Ammon's horn (tissue), 1 donor: Measurements from ENCODE around the gene APCDD1.
A peak's percentile ranks its signal among the peaks of the same experiment; 100 is the strongest.
"Not testable (repeated sequence)": the region's sequence is repeated elsewhere in the genome, so short reads cannot be mapped to it uniquely, and the experiment has no call there.

Experiments
- DNase-seq: peaks from one replicate; pipeline ENCODE4 v3.0.0-alpha.2; 2016; ENCODE audit warnings: low spot score

The APCDD1 gene

DNA sequence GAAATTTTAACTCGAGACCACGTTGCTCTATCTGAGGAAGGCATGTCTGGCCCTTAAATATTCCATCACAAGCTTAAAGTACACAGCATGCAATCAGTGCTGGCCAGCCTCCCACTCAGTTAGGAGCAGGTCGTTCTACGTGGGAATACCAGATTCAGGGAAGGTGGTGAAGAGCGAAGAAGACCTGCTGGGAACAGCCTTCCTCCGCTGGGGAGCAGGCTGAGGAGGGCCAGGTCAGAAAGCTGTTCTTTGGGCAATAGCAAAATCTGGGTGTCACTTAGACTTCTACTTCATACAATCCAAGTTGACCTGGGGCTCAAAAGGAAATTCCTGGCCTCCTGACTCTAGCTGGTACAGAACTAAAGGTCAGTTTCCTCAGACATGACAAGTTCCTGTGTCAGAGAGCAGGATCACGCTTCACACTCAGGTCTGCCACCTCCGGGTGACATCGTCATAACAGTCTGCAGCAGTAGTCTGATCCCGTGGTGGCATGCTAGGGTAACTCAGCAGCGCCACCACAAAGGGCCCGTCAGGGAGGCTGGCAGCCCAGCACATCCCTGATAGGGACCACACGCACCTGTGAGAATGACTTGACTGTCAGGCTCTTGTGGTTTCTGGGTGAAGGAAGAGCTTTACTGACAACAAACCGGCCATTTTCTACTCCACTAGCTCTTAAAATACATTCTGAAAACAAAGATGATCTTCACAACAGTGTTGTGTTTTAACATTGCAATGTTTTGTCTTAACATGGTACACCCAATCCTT lies 36.1 kb downstream of the APCDD1 start:
- DNase-seq, result peak; percentile 68

DNA sequence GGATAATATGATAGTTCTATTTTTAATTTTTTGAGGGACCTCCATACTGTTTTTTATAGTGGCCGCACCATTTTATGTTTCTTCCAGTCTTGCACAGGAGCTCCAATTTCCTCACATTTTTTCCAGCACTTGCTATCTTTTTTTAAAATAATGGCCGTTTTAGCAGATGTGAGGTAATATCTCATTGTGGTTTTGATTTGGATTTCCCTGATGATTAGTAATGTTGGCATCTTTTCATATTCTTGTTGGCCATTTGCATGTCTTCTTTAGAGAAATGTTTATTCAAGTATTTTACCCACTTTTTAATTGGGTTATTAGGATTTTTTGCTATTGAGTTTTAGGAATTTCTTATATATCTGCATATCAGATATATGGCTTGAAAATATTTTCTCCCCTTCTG lies 41.5 kb downstream of the APCDD1 start:
- no peak for DNase-seq

DNA sequence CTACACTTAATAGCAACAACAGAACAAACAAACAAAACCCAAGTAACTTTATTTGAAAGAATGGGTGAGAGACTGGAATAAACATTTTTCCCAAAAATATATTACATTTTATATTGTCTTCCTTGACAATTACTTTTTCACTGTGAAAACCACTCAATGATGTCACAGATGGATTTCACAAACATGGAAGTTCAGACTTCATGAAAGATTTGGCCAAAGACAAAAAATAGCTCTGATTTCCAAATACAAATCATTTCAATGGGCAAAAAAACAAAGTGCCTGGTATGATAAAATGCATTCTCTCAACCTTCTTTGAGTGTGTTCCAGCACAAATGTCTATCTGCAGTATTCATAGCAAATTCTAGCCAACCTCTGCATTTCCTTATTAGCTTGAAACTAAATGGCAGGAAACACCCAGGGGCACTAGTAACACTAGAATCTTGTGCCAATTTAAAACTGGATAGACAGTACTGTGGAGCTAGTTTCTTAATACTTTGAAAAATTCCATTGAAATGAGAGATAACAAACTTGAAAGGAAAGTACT lies 42.8 kb downstream of the APCDD1 start:
- DNase-seq, result no peak

DNA sequence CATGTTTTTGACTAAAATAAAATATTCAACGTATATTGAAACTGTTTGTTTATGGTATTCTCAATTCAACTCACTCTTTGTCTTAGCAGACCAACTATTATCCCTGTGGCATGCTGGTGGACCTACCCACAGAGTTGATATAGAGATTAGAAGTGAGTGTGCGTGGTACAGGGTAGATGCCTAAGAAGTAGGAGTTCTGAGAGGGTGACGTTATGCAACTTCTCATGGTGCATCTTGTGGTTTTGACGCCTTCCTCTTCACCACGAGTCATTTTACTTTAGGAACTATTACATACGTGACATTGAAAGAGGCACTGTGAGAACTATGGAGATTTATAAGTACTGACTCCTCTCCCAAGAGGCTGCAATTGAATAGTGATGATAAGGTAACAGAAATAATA lies 44.8 kb downstream of the APCDD1 start:
- no peak for DNase-seq

DNA sequence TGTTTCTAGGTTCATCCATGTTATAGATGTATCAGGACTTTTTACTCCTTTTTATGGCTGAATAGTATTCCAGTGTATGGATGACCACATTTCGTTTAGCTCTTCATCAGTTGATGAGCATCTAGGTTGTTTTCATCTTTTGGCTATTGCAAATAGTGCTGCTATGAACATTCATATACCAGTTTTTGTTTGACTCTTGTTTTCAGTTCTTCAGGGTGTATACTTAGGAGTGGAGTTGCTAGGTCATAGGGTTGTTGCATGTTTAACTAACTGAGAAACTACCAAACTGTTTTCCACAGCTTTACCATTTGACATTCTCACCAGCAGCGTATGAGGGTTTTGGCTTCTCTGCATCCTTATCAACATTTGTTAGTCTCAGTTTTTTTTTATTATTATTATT lies 45.6 kb downstream of the APCDD1 start:
- no peak for DNase-seq

DNA sequence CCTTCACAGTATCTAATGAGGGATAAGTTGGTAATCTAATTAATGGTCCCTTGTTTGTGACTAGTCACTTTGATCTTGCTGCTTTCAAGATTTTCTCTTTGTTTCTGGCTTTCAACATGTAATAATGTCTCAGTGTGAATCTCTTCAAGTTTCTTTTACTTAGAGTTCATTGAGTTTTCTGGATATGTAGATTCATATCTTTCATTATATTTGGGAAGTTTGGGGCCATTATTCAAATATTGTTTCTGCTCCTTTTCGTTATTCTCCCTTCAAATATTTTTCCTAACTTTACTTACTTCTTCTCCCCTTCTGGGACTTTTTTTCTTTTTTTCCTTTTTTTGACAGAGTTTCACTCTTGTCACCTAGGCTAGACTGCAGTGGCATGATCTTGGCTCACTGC lies 50.3 kb downstream of the APCDD1 start:
- no peak for DNase-seq

DNA sequence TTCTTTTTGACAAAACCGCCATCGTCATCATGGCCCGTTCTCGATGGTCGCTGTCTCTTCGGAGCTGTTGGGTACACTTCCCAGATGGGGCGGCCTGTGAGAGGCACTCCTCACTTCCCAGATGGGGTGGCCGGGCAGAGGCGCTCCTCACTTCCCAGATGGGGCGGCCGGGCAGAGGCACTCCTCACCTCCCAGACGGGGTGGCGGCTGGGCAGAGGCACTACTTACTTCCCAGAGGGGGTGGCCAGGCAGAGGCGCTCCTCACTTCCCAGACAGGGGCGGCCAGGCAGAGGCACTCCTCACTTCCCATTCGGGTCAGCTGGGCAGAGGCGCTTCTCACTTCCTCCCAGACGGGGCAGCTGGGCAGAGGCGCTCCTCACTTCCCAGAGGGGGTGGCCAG lies 51.5 kb downstream of the APCDD1 start:
- not testable (repeated sequence) for DNase-seq

DNA sequence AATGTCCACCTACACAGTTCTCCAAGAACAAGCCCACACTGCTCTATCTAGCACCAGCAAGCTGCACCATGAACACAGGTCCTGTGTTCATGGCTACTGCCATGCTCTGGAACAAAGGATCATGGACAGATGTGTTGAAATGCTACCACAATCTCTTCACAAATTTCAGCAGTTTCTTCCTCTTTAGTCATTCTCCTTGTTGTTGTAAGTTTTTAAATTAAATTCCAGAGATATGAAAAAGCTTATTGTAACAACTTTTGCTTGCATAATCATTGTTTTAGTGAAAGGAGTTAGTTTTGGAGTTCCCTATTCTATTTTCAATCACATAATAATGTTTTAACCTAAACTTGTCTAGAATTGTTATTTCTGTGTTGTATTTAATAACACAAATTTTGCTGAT lies 54.2 kb downstream of the APCDD1 start:
- DNase-seq, result no peak

DNA sequence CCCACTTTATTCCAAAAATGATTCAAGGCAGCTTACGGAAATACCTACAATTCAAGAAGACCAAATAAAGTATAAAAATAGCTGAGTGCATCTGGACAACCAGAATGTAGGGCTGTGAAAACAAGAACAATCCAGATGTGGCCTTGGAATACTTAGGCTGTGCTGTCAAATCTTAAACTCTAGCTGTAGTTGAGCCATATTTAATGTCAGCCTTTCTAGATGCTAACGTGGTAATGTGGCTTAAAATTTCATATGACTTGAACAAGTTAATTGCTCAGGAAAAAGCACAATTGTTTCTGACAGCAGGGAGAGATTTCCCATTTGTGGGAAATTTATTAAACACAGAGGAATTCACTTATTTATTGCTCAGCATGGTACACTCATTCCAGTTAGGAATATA lies 56.8 kb downstream of the APCDD1 start:
- no peak for DNase-seq

DNA sequence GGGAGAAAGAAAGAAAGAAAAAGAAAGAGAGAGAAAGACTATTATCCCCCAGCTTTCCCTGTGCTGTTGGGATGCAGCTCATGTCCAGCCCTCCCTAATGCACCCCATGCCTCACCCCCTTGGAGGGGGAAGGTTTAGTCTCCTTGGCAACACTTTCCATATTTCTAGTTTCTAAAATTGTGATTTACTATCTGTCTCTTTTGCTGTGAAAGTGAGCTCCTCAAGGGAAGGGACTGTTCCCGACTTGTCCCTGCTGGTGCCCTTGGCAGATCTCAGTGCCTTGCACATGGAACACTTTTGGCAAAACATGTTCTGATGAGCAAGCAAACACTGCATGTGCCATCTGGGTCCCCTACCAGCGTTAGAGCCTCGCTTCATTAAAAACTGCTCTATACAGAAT lies 59.6 kb downstream of the APCDD1 start:
- DNase-seq, result peak; percentile 81

DNA sequence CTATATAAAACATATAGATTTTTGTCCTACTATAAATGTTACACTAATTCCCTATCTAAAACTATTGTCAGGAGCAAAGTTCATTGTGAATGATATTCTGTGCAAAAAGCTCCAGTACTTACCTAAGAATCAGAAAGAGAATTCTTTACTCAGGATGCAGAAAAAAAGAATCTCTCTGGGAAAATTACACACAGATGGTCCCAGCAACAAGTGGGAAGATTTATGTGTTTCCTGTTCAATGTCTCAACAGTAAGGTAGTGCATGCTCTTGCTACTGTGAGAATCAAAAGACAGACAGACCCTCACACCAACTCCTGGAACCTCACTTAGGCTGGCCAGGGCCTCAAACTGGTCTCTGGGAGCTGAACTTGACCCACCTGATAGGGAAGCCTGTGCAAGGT lies 60.2 kb downstream of the APCDD1 start:
- no peak for DNase-seq

DNA sequence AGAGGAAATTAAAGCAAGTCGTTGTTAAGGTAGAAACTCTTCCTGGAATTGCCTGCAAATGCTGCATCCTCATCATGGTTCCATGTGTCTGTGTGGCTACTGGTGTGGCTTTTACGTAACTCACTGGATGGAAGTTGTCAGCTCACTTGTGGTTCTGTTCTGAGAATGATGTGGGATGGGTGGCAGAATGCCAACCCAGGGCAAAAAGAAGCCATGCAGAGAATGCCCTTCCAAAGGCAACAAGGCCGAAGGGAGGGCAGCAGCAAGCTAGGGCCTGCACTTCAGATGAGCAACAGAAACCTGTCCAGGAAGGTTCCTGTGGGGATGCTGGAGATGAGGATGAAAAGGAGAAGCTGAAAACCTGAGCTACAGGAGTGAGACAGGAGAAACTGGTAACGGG lies 61.0 kb downstream of the APCDD1 start:
- DNase-seq, result no peak

DNA sequence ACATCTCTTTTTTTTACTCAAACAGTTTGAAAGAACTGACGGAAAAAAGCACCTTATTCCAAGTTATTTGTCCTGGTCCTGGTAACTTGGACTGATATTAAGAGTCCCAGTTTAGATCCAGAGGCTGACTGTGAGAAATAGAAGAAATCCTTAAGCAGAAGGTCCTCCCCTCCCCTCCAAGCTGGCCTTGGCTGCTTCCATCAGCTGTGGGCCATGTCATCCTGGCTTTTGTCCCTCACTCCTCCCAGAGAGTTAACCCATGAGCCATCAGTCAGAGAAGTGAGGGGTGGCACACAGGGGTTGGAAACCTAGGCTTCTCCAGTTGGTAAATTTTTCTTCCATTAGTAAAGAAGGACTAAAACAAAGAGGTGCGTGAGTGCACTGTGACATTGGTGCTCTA lies 61.6 kb downstream of the APCDD1 start:
- DNase-seq, result no peak

DNA sequence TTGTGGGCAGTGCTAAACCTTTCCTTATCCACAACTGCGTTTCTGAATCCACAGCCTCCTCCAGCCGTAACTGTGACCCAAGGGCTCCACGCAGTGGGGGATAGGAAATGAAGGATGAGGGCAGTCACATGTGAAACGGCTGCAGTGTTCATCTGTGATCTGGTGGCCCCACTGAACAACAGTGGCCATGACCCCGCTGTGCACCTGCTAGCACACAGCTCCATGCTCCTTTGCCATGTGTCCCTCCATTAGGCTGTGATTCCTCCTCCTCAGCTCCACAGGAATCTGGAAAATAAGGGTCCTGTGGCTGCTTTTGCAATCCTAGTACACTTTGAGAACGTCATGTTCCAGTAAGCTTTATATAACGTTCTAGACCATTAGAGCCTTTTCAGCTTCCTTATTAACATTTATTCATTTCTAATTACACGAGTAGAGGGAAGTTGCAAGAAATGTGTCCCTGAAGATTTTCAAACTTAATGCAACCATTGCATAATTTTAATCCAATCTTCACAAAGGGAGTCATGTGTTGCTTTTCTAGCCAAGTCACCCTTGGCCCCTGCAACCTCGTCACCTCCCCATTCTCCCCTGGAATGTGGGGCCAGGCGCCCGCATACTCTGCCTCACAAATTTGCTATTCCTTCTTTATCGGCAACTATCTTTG lies 64.3 kb downstream of the APCDD1 start:
- peak; percentile 94 for DNase-seq

DNA sequence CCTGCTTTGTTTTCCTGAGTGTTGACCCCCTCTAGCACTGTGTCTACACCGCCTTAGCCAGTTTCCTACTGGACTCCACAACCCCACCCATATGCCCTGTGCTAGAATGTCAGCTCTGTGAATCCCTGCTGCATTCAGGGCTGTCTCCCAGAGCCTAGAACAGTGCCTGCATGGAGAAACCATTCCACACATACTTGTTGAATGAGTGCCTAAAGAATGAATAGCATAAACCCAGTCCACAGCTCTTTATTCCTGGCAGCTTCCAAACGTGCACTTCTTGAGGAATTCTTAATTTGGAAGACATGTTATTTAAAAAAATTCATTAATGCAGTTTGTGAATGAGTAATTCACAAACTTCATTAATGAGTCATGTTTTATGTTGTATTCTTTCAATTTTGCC lies 64.9 kb downstream of the APCDD1 start:
- no peak for DNase-seq

DNA sequence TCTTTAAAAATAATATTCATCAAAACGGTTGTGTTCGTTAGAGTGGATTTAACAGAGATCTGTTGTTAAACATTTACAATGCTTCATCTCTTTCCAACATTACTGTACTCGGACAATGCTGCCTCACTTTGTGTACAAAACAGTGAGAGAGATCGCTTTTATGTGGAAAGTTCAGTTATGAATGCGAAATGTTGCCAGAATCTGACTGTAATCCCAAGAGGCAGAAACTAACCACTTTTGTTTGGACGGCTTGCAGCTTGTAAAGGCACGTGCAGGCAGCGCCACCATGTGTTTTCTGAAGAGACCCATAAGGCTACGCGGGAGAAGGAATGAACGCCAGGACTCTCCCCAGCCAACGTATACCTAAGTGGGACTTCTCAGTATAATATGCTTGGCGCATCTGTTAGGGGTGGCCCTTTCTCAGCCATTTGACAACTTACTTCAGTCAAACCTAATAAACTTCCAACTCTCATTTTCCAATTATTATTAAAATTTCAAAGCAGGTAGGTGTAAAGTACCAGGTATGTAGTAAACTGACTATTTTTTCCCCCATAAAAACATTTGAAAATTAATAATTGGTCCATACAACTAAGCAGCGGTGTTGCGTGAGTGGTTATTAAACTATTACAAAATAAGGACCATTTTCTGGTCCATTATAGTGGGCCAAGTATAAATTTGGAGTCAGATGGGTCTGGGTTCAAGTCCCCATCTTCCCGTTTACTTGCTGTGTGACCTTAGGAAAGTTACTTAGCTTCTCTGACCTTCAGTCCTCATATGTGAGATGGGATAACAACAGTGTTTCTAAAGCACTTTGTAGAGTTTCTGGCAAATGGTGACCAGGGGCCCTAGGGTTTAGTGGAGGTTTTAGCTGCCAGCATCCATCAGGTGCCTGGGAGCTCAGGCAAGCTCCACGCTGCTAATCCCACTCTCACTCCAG lies 65.8 kb downstream of the APCDD1 start:
- peak; percentile 95 for DNase-seq

DNA sequence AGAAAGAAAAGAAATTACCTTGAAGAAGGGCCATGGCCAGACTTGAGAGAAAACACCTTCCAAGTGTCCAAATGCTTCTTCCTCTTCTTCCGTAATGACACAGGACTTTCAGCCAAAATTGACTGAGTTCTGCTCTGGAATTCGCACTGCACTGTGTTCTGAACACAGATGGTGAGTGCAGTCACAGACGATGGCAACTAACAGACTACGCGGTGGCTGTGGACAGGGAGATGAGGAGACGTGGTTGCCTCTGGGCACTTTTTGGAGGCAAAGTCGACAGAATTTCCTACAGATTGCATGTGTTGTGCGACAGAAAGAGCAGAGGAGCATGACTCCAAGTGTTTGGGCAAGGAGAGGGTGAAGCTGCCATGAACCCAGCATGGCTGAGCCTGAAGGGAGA lies 67.1 kb downstream of the APCDD1 start:
- DNase-seq, result peak; percentile 27

DNA sequence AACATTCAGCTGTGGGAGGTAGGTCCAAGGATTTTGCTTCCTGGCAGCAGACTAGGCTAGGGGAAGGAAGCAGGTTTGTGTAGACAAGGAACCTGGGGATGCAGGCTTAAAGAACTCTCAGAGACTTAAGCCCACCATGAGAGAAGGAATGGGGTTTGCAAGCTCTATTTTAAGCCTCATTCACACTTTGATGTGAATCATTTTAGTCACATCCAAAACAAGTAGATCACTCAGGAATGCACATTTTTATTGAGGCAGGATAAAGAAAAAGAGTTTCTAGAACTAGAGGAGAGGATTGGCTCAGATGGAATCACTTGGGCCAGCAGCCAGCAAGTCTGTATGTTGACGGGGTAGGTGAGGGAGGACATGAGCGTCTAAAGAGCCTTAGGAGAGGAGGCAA lies 68.1 kb downstream of the APCDD1 start:
- no peak for DNase-seq

DNA sequence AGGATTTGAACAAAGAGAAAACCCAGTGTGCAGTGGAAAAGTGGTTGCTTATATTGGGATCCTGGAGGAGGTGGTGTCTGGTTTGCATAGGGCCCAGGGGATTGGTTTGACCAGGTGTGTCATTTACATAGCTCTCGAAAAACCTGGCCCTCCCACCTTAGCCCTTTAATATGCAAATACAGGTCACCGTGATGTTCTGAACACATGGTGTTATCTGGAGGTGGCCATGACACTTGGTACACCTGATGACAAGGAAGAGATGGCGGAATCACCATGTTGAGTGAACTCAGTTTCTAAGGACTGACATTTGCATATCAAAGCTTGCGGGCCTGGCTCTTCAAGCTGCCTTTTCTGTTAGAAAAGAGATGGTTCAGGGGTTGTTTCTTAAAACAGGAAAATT lies 69.1 kb downstream of the APCDD1 start:
- DNase-seq, result no peak

DNA sequence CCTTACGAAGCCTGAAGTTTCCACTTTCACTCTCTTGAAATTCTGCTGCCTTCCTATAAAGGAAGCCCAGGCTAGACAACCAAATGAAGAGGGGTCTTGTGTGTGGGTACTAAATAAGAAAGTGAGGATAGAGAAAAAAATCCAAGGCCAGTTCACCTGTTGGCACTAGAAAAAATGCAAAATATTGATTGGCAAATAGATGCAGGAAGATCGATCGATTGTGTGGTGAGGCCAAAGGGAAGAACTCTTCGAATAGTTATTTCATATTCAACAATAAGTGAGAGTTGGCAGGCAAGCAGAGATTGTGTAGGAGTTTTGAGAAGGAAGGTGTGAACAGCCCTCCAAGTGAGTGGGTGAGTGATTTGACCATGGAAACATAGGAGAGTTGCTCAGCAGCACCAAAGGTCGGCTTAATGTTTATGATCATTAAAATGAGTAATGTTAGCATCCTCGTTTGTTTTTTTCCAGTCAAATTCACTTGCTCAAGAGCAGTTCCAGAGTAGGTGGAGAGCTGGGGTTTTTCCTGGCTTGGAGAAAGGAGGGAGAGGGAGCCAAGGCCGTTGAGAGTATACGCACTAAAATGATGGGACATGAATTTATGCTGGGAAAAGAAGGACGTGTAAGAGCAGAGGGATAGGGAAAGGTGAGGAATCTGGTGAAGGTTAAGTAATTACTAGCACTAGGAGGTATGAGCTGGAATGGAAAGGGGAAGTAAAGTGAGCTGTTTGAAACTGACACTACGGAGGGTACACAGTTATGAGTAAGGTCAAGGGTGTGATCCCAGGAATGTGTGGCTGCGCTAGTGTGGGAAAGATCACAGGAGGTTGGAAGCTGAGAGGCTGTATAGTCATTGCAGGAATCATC lies 70.3 kb downstream of the APCDD1 start:
- DNase-seq, result no peak

DNA sequence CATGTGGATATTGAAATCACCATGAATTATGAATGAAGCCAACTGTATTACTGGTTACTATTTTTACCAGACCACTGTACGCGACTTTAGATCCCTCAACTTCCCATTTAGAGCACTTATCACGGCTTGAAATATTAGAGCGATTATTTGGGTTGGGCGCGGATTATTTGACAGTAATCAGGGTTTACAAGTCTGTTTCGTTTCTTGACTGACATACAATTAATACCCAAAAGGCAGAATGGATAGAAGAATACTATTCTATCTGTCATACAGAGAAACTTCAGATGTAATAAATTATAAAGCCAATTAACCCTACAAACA lies 70.9 kb downstream of the APCDD1 start:
- DNase-seq, result no peak
